CD4-positive, alpha-beta T cell treated with Interleukin-4 for 4 hours (primary cell): ENCODE measurements around the gene SLK.

Source experiments
- DNase-seq: peaks from one replicate; pipeline ENCODE4 v3.0.0-alpha.2; 2020

SLK gene

DNA sequence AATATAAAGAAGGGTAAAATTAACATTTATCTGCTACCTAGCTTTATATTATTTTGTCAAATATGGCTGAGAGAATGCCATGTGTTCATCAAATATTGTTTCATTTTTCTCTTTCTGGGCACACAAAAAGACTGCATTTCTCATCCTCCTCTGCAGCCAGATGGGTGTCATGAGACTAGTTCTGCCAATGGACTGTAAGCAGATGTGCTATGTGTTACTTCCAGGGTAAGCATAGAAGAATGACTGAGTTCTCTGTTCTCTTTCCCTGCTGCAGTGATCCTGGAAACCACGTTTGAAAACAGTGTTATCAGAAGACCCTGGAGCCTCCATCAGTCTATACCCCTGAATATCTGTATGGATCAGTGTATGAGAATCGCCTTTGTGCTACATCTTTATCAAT lies 24.1 kb upstream of the SLK start:
- no peak for DNase-seq

DNA sequence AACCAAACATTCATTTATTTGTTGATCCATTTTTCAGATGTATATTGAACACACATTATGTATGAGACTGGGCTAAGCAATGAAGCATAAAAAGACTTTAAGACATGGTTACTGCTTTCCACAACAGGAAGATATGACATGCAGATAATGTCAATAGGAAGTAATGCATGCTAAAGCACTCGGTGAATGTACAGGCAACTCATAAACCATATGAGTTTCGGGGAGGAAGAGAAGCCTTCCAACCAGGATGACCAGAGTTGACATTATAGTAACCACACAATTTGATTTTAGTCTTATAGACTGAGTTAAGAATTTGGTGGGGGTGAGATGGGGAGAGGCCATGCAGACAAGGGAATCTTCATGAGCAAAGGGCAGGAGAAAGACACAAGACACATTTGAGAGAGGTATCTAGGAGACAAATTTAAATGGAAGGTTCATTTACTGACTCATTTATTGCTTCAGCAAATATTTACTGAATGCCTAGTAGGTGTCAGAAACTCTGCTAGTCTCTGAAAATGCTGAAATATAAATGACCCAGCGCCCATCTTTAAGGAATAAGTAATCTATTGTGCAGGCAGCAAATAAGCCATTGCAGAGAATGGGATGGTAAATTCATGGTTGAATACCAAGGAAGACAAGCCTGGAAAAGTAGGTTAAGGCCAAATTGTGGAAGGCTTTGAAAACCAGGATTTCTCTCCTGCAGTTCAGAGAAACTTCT lies 19.0 kb upstream of the SLK start:
- no peak for DNase-seq

DNA sequence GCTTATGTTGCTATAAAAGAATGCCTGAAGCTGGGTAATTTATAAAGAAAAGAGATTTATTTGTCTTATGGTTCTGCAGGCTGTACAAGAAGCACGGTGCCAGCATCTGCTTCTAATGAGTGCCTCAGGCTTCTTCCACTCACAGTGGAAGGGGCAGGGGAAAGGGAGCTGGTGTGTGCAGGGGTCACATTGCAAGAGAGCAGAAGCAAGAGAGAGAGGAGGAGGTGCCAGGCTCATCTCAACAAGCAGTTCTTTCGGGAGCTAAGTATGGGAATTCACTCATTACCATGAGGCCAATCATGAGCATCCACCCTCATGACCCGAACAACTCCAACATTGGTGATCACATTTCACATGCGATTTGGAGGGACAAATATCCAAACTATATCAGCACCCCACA lies 17.2 kb upstream of the SLK start:
- DNase-seq, result no peak

DNA sequence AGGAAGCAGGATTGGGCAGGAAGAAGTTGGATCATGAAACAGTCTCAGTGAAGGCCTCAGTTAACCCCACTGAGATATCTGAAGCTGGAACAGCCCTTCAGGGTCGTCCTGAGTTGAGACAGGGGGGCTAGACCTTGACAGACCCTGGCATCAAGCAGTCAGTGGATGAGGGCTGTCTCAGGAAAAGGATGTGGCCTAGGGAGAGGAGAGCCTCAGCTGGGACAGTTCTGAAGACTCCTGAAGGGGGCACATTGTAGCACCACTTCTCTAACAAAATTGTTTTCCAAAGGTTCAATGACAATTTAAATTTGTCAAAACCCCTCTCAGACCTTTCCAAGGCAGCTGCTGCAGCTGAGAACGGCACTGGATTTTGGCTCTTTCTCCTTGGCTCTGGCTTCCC lies 15.8 kb upstream of the SLK start:
- DNase-seq, result no peak

DNA sequence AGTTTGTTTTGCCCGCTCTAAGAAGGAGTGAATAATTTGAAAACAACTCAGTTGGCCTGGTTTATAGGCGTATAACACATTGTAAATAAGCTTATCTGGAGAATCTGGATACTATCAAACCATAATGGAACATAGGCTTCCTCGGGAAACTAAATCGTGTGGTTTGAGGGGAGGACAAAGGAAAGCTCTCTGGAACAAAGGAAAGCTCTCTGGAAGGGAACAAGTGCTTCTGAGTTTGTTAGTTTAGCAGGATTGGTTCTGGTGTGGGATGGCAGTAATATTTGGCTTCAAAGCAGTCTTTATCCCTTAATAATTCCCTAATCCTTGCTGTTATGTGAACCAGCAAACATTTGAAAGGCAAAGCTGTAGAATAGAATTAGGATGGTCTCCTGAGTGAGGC lies 15.0 kb upstream of the SLK start:
- no peak for DNase-seq

DNA sequence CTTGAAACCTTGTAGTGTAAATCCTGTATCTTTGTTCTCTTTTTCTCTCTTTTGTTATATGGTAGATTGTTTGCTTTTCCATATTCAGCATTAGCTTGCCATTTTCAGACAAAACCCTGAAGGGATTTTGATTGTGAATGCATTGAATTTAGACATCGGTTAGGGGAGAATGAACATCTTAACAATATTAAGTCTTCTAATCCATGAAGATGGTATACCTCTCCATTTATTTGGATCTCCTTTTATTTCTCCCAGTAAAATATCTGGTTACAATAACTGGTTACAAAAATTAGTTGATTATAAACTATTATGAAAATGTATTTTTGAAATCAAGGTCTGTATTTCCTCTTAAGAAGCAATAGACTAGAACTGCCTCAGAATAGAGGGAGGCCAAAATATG lies 12.4 kb upstream of the SLK start:
- no peak for DNase-seq

DNA sequence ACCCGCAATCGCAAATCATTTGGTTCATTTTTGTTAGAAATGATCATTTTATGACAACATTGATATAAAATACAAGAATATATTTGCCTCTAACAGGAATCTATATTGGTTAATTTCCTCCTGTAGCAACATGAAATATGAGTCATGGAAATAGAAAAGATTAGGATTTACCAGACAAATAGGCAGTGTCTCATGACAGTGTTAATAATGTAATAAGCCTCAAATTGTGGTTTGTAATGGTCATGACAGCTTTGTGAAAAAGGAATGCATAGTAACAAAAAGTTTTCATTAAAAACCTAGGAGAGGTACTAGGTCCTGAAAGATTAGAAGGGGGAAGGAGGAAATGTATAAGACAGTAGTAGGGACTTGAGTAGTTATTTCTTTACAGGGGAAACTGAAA lies 7.9 kb upstream of the SLK start:
- no peak for DNase-seq

DNA sequence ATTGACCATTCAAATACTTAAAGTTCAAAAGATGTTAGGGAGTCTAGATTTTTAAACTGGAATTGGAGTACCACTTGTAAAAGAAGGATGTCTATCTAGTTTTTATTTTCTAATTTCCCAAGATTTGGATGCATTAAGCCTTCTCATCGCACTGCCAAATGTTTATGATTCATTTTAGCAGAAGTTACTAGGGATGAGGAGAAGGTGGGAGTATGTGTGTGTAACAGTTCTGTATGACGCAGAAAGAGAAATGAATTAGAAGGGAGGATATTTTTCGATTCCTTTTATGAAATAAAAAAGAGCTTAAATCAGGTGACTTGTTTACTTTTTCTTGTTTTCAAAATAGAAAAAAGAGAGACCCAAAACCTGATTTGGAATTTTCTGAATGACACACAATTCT lies 6.8 kb upstream of the SLK start:
- no peak for DNase-seq

DNA sequence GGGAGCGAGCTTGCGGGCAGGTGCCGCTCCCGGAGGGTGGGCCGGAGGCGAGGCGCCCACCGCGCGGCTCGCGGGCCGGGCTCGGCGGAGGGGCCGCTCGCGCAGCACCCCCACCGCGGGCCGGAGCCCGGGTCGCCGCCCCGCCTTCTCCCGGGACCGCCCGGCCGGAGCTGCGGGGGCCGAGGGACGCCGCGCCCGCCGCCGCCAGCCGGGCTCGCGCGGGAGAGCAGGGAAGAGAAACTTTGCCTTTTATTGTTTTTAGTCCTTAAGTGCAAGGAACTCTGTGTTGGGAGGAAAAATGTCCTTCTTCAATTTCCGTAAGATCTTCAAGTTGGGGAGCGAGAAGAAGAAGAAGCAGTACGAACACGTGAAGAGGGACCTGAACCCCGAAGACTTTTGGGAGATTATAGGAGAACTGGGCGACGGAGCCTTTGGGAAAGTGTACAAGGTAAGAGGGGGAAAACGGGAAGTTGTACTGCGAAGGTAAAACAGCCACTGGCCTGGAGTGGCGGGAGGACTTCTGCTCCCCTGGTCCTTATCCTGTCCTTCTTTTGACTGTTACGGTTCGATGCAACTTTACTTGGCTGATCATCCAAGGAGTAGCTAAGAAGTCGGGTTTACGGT lies 620 bp downstream of the SLK start:
- no peak for DNase-seq

DNA sequence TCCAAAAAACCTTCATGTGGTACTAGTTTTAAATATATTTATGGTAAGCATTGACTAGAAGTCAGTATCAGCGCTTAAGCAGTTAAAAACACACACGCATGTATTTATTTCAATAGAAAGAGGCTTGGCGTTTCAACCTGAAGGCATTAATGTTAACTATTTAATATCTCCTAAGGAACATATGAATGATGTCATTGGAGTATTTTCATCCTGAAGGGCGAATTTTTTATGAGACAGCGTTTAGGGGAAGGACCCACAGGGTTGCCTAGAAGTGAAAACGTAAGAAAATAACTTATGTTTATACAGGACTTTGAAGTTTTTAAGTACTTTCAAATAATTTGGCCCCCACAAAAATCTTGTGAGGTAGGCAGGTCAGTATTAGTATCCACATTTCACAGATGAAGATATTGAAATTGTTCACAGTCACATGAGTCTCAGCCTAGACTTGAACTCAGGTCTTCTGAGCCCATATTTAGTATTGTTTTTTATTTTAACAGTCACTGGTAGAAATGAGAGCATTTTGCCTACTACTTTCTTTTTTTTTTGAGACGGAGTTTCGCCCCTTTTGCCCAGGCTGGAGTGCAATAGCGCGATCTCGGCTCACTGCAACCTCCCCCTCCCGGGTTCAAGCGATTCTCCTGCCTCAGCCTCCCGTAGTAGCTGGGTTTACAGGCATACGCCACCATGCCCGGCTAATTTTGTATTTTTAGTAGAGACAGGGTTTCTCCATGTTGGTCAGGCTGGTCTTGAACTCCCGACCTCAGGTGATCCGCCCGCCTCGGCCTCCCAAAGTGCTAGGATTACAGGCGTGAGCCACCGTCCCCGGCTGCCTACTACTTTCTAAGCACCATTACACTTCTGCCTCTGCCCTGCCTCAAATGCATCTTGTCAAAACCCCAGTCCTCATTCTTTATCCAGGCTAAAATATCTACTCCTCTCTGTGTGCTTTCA lies 1.8 kb downstream of the SLK start:
- no peak for DNase-seq

DNA sequence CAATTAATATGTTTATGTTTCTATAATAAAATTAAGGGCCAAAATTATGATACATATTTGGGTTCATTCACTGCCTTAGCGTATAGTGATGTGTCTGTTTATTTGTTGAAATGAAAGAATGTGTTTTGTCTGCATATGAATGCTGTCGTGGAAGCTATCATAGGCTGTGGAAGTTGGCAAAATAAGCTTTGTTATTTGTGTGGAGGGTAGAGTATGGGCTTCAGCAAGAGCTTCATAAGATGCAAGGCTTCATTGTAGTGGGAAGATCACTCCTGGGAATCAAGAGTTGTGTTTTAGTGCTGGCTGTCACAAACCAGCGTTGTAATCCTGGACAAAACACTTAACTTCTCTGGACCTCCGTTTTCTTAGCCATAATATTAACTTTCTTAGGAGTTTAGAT lies 2.5 kb downstream of the SLK start:
- no peak for DNase-seq

DNA sequence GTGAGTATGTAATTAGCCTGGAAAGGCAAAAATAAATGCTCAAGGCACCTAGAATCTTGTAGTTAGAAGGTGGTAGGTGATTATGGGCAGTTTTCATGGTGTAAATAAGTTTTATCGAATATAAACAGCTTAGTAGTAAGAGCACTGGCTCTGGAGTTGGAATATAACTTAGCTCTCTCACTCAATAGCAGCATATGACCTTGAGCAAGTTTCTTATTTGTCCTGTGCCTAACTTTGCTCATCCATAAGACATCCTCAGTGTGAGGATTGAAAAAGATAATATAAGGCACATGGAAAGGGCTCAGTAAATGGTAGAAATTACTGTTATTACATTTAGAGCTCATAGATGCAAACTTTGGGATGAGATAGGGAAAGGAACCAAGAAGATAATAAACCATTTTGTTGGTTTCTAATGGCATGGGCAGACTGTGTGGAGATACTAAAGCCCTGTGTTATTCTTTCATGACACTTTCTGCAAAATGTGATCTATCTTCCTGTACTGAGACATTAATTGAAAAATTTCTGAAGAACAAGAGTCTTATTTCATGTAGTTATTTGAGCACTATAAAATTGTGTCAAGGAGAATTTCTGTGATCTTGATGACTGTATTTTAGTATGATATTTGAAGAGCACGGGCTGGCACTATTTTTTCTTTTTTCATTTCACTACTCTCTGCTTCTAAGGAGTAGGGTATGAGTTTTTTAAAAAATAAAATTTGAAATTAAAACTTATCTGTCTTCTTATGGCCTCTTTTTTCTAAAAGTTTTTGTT lies 3.1 kb downstream of the SLK start:
- no peak for DNase-seq

DNA sequence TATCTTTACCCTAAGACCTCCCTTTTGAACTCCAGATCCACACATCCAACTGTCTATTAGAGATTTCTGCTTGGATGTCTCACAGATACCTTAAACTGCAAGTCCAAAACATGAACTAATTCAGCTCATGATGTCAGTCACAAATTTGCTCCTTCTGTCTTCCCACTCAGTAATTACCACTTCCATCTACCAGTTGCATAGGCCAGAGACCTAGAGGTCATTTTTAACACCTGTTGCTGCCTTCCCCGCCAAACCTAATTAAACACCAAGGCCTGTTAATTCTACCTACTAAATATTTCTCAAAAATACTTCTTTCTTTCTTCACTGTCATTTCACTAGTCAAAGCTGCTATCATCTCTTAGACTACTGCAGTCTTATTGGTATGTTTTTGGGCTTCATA lies 8.2 kb downstream of the SLK start:
- DNase-seq, result no peak

DNA sequence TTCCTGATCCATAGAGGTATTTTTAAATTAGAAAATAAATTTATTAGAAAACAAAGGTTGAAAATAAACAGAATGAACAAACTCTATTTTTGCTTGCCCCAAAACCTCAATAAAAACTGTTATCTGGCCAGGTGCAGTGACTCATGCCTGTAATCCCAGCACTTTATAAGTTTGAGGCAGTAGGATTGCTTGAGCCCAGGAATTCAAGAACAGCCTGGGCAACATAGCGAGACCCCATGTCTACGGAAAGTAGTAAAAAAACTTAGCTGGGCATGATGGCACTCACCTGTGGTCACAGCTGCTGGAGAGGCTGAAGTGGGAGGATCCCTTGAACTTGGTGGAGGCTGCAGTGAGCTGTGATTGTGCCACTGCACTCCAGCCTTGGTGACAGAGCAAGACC lies 10.3 kb downstream of the SLK start:
- DNase-seq, result no peak

DNA sequence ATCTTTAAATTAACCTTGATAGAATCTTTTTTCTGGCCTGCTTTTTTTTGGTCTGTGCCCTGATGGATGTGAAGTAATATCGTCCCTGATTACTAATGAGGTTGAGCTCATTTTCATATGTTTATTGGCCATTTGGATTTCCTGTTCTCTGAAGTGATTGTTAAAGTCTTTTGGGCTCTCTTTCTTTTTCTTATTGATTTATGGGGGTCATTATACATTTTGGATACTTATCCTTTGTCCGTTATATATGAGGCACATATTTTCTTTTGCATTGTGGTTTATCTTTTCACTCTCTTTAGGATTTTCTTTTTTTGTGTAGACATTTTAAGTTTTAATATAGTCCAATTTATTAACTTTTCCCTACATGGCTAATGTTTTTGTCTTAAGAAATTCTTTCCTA lies 12.6 kb downstream of the SLK start:
- no peak for DNase-seq

DNA sequence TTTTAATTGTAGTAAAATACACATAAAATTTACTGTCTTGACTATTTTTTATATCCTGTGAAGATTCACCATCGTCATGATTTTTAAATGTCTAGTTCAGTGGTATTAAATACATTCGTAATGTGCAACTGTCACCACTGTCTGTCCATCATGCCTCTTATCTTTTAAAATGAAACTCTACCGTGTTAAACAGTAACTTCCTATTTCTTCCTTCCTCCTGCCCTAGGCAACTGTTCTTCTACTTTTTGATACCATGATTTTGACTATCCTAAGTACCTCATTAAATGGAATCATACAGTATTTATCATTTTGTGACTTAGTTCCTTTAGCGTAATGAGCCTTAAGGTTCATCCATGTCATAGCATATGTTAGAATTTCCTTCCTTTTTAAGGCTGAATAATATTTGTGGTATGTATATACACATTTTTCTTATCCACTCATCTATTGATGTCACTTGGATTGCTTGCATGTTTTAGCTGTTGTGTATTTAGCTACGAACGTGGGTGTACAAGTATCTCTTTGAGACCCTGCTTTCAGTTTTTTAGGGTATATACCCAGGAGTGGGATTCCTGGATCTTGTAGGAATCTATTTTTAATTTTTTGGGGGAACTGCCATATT lies 13.5 kb downstream of the SLK start:
- DNase-seq, result no peak

DNA sequence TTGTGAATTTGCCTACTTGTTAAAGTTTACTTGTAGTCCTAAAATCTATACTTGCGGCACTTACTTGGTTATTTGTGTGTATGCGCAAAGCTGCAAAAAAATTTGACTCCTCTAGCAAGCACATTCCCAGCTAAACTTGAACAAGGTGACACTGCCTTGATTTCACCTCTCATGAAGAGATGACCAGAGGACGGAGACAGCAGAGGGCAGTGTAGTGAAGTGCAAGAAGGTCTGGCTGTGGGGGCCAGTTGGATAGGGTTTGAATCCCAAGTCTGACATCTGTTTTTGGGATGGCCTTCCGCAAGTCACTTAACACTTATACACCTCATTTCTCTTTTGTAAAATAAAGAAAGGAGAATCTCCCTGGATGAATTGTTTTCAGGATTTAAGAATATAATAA lies 15.7 kb downstream of the SLK start:
- no peak for DNase-seq

DNA sequence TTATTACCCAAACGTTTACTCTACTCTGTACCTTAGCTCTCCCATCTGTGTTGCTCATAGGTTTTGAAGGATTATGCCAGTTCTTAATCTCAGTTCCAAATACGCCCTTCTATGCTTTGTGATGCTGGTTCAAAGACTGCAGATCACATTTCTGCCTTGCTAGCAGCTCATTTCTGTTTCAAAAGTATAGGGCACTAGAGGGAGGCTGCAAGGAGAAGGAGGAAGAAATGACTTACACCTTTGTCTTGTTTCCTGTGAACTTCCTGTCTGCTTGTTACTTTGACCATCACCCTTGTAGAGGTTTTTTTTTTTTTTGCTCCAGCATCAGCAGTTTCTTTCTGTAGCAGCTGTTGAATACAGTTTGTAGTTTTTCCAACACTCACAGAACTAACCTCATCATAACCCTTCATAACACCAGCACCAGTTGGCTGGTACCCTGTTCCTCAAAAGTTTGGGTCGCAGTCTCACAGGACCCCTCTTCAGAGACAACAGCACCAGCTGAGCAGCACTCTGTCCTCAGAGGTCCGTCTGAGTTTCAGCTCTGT lies 16.5 kb downstream of the SLK start:
- peak; percentile 68 for DNase-seq

DNA sequence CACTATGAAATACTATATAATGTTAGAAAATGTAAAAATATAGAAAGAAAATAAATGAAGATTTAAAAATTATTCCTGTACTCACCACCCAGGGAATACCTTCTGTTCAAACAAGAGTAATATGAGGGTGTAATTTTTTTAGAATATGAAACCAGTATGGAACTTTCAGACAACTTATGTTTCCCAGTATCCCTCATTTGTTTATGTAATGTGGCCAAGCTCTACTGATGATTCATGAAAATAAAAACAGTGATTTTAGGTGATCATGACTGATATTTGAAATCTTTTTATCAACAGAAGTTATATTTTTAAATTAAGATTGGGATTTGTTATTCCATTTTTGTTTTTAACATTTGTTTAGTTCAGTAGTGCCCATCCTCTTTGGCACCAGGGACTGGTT lies 18.8 kb downstream of the SLK start:
- no peak for DNase-seq

DNA sequence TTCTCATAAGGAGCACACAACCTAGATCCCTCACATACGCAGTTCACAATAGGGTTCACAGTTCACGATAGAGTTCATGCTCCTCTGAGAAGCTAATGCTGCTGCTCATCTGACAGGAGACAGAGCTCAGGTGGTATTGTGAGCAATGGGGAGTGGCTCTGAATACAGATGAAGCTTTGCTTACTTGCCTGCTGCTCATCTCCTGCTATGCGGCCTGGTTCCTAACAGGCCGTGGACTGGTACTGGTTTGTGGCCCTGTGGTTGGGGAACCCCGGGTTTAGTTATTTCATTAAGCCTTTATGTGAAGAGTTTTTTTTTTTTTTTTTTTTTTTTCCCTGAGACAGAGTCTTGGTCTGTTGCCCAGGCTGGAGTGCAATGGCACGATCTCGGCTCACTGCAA lies 19.4 kb downstream of the SLK start:
- DNase-seq, result peak; percentile 54

DNA sequence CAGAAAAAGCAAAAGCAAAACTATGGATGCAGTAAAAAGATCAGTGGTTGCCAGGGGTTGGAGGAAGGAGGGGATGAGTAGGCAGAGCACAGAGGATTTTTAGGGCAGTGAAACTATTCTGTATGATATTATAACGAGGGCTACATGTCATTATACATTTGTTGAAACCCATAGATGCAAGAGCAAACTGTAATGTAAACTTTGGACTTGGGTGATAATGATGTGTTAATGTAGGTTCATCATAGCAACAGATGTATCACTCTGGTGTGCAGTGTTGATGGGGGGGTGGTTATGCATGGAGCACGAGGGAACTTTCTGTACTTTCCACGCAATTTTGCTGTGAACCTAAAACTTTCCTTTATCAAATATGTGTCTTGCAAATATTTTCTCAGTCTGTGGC lies 23.2 kb downstream of the SLK start:
- no peak for DNase-seq

DNA sequence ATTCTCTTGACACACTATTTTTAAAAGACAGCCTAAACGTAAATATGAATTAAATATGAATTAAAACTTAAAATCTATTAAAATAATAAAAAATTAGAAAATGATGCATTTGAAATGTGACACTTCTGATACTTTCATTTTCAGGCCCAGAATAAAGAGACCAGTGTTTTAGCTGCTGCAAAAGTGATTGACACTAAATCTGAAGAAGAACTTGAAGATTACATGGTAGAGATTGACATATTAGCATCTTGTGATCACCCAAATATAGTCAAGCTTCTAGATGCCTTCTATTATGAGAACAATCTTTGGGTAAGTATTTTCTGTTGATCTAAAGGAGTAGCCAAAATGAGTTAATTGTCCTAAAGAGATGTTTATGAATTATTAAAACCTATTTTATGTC lies 23.6 kb downstream of the SLK start:
- DNase-seq, result no peak
